ENCODE results near the gene ST3GAL3.

- no peak for TF ChIP-seq RCOR1 (IDR thresholded peaks at IDR 0.05; ENCODE audit: low read depth, low read length)
- TF ChIP-seq FOSL2 (IDR thresholded peaks at IDR 0.05) = no peak
- no peak for TF ChIP-seq FOSL2 (CRISPR knock-in tag; IDR thresholded peaks at IDR 0.05)
- TF ChIP-seq EP300 (IDR thresholded peaks at IDR 0.05) = no peak
- no peak for TF ChIP-seq PHF8 (IDR thresholded peaks at IDR 0.05; ENCODE audit: borderline replicate concordance, low read depth)
- no peak for TF ChIP-seq CTCF (IDR thresholded peaks at IDR 0.05)
- no peak for TF ChIP-seq POLR2A (IDR thresholded peaks at IDR 0.05; ENCODE audit: low read length)
- TF ChIP-seq, protein P1, sequence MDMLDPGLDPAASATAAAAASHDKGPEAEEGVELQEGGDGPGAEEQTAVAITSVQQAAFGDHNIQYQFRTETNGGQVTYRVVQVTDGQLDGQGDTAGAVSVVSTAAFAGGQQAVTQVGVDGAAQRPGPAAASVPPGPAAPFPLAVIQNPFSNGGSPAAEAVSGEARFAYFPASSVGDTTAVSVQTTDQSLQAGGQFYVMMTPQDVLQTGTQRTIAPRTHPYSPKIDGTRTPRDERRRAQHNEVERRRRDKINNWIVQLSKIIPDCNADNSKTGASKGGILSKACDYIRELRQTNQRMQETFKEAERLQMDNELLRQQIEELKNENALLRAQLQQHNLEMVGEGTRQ (IDR thresholded peaks at IDR 0.05) = no peak
- TF ChIP-seq KDM1A (IDR thresholded peaks at IDR 0.05; ENCODE audit: low read depth) = no peak
- TF ChIP-seq ZNF302 (CRISPR knock-in tag; IDR thresholded peaks at IDR 0.05) = no peak
- TF ChIP-seq MAX (IDR thresholded peaks at IDR 0.05) = no peak
- no peak for TF ChIP-seq RNF2 (IDR thresholded peaks at IDR 0.05; ENCODE audit: borderline replicate concordance, low read depth)
- TF ChIP-seq CBX8 (IDR thresholded peaks at IDR 0.05) = no peak
These were observed 121.2 kb downstream of the ST3GAL3 start for GRCh38 chr1:43828574-43828973.
